Endothelial cell of umbilical vein (primary cell): ENCODE measurements around the gene COA7. TPM values are rescaled to one million over a fixed set of nuclear protein-coding genes. Genes with fewer than 3 reads are reported as not detected.

ENCODE experiments used
- BruUV-seq: library from RNA; stranded (reverse); fragments of 400-500 nt; replicated peaks from 2 replicates; lab custom pipeline; 2021; lab: Mats Ljungman, UMichigan
- CTCF ChIA-PET: fragments of 300-600, 350-600 bp; sonication (Branson Sonifier 250); formaldehyde crosslinking; loops from one replicate; lab custom pipeline; 2021; ENCODE audit warnings: antibody characterized with exemption, inconsistent platforms; lab: Charles Lee
- POLR2A ChIA-PET: fragments of 300-600, 350-600 bp; sonication (Branson Sonifier 250); formaldehyde crosslinking; loops from one replicate; lab custom pipeline; 2021; ENCODE audit warnings: antibody characterized with exemption, inconsistent platforms; lab: Charles Lee
- DNase-seq: peaks from one replicate; pipeline ENCODE4 v3.0.0-alpha.2; 2011; ENCODE audit warnings: low read depth, low spot score
- FAIRE-seq: peaks from 2 replicates; lab custom pipeline; 2011; peaks lifted over from hg19 to GRCh38; lab: Jason Lieb, UNC
- H2AFZ ChIP-seq: 2 replicates; pipeline ENCODE4 v1.6.0; 2012; ENCODE audit warnings: low read depth, low read length, control low read depth, inconsistent platforms
- H3K27ac ChIP-seq: 2 replicates; pipeline ENCODE4 v1.5.1; 2011; ENCODE audit warnings: low read depth, mild to moderate bottlenecking, control low read depth, low read length, moderate library complexity; ENCODE audit not compliant: insufficient read depth
- H3K27me3 ChIP-seq, 2 experiments: 2 replicates each; pipeline versions ENCODE4 v1.6.0 to v1.6.1; 2011; ENCODE audit warnings: low read length in 2 of 2, mixed read lengths in 1 of 2; ENCODE audit not compliant: control insufficient read depth in 2 of 2, insufficient read depth in 2 of 2
- H3K36me3 ChIP-seq, 2 experiments: 2 replicates in 1 of 2; 3 replicates in 1 of 2; pipeline ENCODE4 v1.5.1; 2011; ENCODE audit warnings: low read length in 2 of 2, mild to moderate bottlenecking in 1 of 2, moderate library complexity in 1 of 2; ENCODE audit not compliant: control insufficient read depth in 2 of 2, insufficient read depth in 2 of 2; ENCODE audit errors: extremely low read depth in 1 of 2
- H3K4me1 ChIP-seq: 3 replicates; pipeline ENCODE4 v1.5.1; 2011; ENCODE audit warnings: mild to moderate bottlenecking, low read length; ENCODE audit not compliant: control insufficient read depth, insufficient read depth; ENCODE audit errors: extremely low read depth
- H3K4me2 ChIP-seq: 2 replicates; pipeline ENCODE4 v1.6.1; 2011; ENCODE audit warnings: low read length, control low read depth, mixed read lengths; ENCODE audit not compliant: insufficient read depth
- H3K4me3 ChIP-seq, 3 experiments: fragments of 200-600 bp in 1 of 3; sonication (generic), shearing (Covaris generic) in 1 of 3; replicated peaks in 1 of 3; 2 replicates each; pipeline ENCODE4 v1.5.1; 2011 to 2016; ENCODE audit warnings: control low read depth in 3 of 3, low read length in 3 of 3, mild to moderate bottlenecking in 2 of 3, inconsistent platforms in 1 of 3, low read depth in 1 of 3, moderate library complexity in 1 of 3; ENCODE audit not compliant: insufficient read depth in 1 of 3
- H3K79me2 ChIP-seq: 2 replicates; pipeline ENCODE4 v1.6.0; 2012; ENCODE audit warnings: low read length, inconsistent platforms; ENCODE audit not compliant: control insufficient read depth, insufficient read depth
- H3K9ac ChIP-seq: replicated peaks from 2 replicates; pipeline ENCODE3; 2011; ENCODE audit warnings: low read length, control low read depth; ENCODE audit not compliant: insufficient read depth; ENCODE audit errors: extremely low read depth
- H3K9me1 ChIP-seq: replicated peaks from 3 replicates; pipeline ENCODE4 v1.6.0; 2011; ENCODE audit warnings: mild to moderate bottlenecking, low read length; ENCODE audit not compliant: control insufficient read depth, insufficient read depth; ENCODE audit errors: extremely low read depth
- H3K9me3 ChIP-seq: replicated peaks from 2 replicates; pipeline ENCODE4 v1.5.1; 2012; ENCODE audit warnings: low read length, inconsistent platforms; ENCODE audit not compliant: control insufficient read depth, insufficient read depth
- H4K20me1 ChIP-seq: replicated peaks from 2 replicates; pipeline ENCODE3; 2011; ENCODE audit warnings: mild to moderate bottlenecking, low read length; ENCODE audit not compliant: control insufficient read depth, insufficient read depth; ENCODE audit errors: extremely low read depth
- CTCF ChIP-seq, 2 donors: IDR thresholded peaks; 1 replicate in 1 of 2; 2 replicates in 1 of 2; pipeline ENCODE4 v1.5.1; 2011; ENCODE audit warnings: low read length in 2 of 2, mild to moderate bottlenecking in 2 of 2, moderate library complexity in 2 of 2, control low read depth in 1 of 2, inconsistent platforms in 1 of 2, low read depth in 1 of 2; ENCODE audit not compliant: insufficient read depth in 1 of 2; ENCODE audit errors: extremely low read depth in 1 of 2
- EZH2 ChIP-seq: IDR thresholded peaks from 2 replicates; pipeline ENCODE4 v1.6.1; 2012; ENCODE audit warnings: borderline replicate concordance, low read depth, mild to moderate bottlenecking, moderate library complexity, low read length, inconsistent platforms; ENCODE audit not compliant: severe bottlenecking
- FOS ChIP-seq: IDR thresholded peaks from 2 replicates; pipeline ENCODE4 v1.6.1; 2011; ENCODE audit warnings: mild to moderate bottlenecking, low read length, moderate library complexity, borderline replicate concordance; ENCODE audit not compliant: insufficient read depth
- GATA2 ChIP-seq: IDR thresholded peaks from 2 replicates; pipeline ENCODE4 v1.7.0; 2011; ENCODE audit warnings: low read depth, mild to moderate bottlenecking, moderate library complexity, mixed read lengths, low read length; ENCODE audit not compliant: insufficient read length, insufficient read depth
- POLR2AphosphoS5 ChIP-seq: IDR thresholded peaks from 2 replicates; pipeline ENCODE4 v1.6.1; 2012; ENCODE audit warnings: low read depth, mild to moderate bottlenecking, control low read depth, low read length, moderate library complexity; ENCODE audit not compliant: insufficient read depth
- dilution Hi-C: fragments of 300-500 bp; cut with MboI; formaldehyde crosslinking; loops from one replicate; pipeline ENCODE4 v1.15.0; 2019; ENCODE audit warnings: low sequenced_read_pairs; ENCODE audit not compliant: extremely low pct_ligation_motif_present
- intact Hi-C: fragments of 100-400 bp; cut with micrococcal nuclease; formaldehyde crosslinking; loops from one replicate; pipeline ENCODE4 v1.10.0; 2022
- polyA plus RNA-seq, 4 experiments: library from polyadenylated mRNA; depleted of rRNA in 3 of 4; stranded (reverse) in 3 of 4; unstranded in 1 of 4; fragments of >200 nt; gene quantifications; 2 replicates each; pipeline versions ENCODE4 v1.2.1 to v1.2.3, GENCODE V29; 2011 to 2012; ENCODE audit warnings: missing spikeins in 1 of 4
- total RNA-seq: library from RNA; stranded (reverse); gene quantifications from 2 replicates; pipeline ENCODE4 v1.2.3, GENCODE V29; 2021
- TF ChIP-seq, protein P1 (sequence below): IDR thresholded peaks from 2 replicates; pipeline ENCODE4 v1.6.1; 2011; ENCODE audit not compliant: insufficient read depth, insufficient read length

Gene COA7
- total and polyA plus RNA-seq, 2 donors (not counting 3 experiments of a cell fraction or from before 2014, with no cell fraction given), result 11.7 to 28.6 TPM

DNA sequence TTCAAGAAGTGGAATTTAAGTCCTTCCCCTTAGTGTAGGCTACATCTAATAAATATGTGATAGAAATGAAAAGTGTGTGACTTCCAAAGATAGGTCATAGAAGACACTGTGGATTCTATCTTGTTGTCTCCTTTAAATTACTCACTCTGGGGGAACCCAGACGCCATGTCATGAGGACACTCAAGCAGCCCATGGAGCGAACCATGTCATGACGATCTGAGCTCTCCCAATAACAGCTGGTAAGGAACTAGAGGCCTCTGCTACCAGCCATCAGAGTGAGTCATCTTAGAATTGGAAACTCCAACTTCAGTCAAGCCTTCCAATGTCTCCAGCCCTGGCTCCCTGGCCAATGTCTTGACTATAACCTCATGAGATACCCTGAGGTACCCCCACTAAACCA is 6.3 kb downstream of the COA7 start:
- intact Hi-C loops, result no loop called here

More for the DNA sequence above, 6.3 kb downstream of the COA7 start:
- BruUV-seq, result no TSS peak
- FAIRE-seq, result no peak
- no peak for DNase-seq
- dilution Hi-C loops, result no loop called here
- ChIA-PET POLR2A (no interaction called here), CTCF (no interaction called here)
- Histone ChIP-seq H3K4me2 (no peak overlapping the region), H3K9me3 (no peaks in the 10 kb centered on the region), H3K36me3 (peaks cover 12 to 19% of the 10 kb centered on the region in 2 experiments), H3K27ac (no peak overlapping the region), H3K9me1 (no peaks in the 10 kb centered on the region), H4K20me1 (no peaks in the 10 kb centered on the region), H3K79me2 (peaks cover 36% of the 10 kb centered on the region), H3K9ac (no peak overlapping the region), H3K27me3 (no peaks in the 10 kb centered on the region), H3K4me1 (no peaks in the 10 kb centered on the region), H3K4me3 (no peak overlapping the region), H2AFZ (no peak overlapping the region)
- no peak for TF ChIP-seq POLR2AphosphoS5
- TF ChIP-seq, protein P1, sequence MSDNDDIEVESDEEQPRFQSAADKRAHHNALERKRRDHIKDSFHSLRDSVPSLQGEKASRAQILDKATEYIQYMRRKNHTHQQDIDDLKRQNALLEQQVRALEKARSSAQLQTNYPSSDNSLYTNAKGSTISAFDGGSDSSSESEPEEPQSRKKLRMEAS, result no peak
- no peak for TF ChIP-seq EZH2
- TF ChIP-seq FOS, result no peak
- no peak for TF ChIP-seq CTCF (IDR thresholded peaks at IDR 0.05; ENCODE audit: extremely low read depth in 1 of 2, insufficient read depth in 1 of 2, low read depth in 1 of 2, low read length in 2 of 2)
- TF ChIP-seq GATA2, result no peak
